GM10248 (cell line): Measurements from ENCODE around the gene TEF.

Experiments used
- CTCF ChIA-PET: fragments of 300-600 bp; sonication (Branson Sonifier 250); formaldehyde crosslinking; extraction: SDS; loops from one replicate; lab custom pipeline; 2021; ENCODE audit warnings: antibody characterized with exemption; lab: Yijun Ruan, JAX
- POLR2A ChIA-PET: fragments of 350-650 bp; sonication (Branson Sonifier 250); formaldehyde crosslinking; extraction: SDS; loops from one replicate; lab custom pipeline; 2020; ENCODE audit warnings: antibody characterized with exemption; lab: Yijun Ruan, JAX
- DNase-seq: peaks from one replicate; pipeline ENCODE4 v3.0.0; 2012; ENCODE audit errors: extremely low spot score
- TF ChIP-seq, protein P1 (sequence below): IDR thresholded peaks from 2 replicates; pipeline ENCODE4 v1.5.1; 2012; ENCODE audit warnings: mild to moderate bottlenecking, low read depth; ENCODE audit errors: extremely low read depth, missing control alignments, control extremely low read depth

TEF gene

DNA sequence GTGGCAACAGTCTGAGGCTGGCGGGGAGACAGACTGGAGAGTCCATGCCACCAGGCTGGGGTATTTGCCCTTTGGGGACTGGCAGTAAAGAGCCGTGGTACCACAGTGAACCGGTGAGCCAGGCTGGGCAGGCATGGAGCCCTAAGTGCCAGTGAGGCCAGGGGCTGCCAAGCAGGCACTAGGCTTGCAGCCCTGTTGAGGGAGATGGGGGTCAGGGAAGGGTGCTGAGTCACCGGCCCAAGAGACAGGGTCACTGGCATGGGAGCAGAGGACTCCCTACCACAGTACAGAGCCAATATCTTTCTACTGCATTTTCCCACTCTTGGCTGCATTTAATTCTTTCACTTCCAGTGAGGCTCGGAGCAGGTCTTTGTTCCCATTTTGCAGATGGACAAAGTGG lies 30.7 kb upstream of the TEF start:
- no peak for DNase-seq
- TF ChIP-seq, protein P1, sequence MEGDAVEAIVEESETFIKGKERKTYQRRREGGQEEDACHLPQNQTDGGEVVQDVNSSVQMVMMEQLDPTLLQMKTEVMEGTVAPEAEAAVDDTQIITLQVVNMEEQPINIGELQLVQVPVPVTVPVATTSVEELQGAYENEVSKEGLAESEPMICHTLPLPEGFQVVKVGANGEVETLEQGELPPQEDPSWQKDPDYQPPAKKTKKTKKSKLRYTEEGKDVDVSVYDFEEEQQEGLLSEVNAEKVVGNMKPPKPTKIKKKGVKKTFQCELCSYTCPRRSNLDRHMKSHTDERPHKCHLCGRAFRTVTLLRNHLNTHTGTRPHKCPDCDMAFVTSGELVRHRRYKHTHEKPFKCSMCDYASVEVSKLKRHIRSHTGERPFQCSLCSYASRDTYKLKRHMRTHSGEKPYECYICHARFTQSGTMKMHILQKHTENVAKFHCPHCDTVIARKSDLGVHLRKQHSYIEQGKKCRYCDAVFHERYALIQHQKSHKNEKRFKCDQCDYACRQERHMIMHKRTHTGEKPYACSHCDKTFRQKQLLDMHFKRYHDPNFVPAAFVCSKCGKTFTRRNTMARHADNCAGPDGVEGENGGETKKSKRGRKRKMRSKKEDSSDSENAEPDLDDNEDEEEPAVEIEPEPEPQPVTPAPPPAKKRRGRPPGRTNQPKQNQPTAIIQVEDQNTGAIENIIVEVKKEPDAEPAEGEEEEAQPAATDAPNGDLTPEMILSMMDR = no peak
- POLR2A ChIA-PET = interaction anchor here (0.7 kb wide), 1 partner anchor 136 kb away, joined by 3 read pairs; no protein-coding TSS in a partner anchor
- CTCF ChIA-PET = interaction anchor here (0.9 kb wide), 1 partner anchor 10 kb away, joined by 5 read pairs; no protein-coding TSS in a partner anchor

DNA sequence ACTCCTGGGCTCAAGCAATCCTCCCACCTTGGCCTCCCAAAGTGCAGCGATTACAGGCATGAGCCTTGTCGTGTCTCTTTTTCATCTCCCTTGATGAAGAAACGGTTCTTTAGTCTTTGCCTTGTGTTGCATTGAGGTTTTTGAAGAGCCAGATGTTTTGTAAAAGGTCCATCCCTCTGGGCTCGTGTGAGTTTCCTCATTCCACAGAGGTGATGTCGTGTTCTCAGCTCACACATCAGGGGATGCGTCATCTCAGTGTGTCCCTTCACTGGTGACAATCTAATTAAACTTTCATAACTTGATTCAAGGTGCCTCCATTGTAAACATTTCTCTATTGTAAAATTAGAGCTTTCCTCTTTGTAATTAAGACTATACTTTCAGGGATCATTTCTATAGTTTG lies 29.7 kb upstream of the TEF start:
- POLR2A ChIA-PET = interaction anchor here (0.6 kb wide), 1 partner anchor 57 kb away, joined by 5 read pairs; no protein-coding TSS in a partner anchor

GRCh38 chr22:41353862-41354575 lies 27.7 kb upstream of the TEF start:
- CTCF ChIA-PET = interaction anchor here (1.1 to 1.5 kb wide), 3 partner anchors 9 to 190 kb away, joined by 3 to 5 read pairs (median 3); partner anchors contain the start of gene POLR3H
- POLR2A ChIA-PET = interaction anchor here (0.6 kb wide), 1 partner anchor 497 kb away, joined by 5 read pairs; the partner anchor contains the start of gene ST13
- TF ChIP-seq, protein P1 = no peak
- DNase-seq = no peak

More for the DNA sequence above, 29.7 kb upstream of the TEF start:
- CTCF ChIA-PET = interaction anchor here (0.9 kb wide), 2 partner anchors 9 to 12 kb away, joined by 3 to 5 read pairs; no protein-coding TSS in a partner anchor
- DNase-seq = no peak
- TF ChIP-seq, protein P1 = no peak

GRCh38 chr22:41354979-41355378 lies 26.8 kb upstream of the TEF start:
- ChIA-PET CTCF (interaction anchor here (1.1 to 1.4 kb wide), 2 partner anchors 10 to 189 kb away, joined by 3 read pairs; partner anchors contain the start of gene POLR3H), POLR2A (no interaction called here)
- TF ChIP-seq, protein P1 = no peak
- no peak for DNase-seq

DNA sequence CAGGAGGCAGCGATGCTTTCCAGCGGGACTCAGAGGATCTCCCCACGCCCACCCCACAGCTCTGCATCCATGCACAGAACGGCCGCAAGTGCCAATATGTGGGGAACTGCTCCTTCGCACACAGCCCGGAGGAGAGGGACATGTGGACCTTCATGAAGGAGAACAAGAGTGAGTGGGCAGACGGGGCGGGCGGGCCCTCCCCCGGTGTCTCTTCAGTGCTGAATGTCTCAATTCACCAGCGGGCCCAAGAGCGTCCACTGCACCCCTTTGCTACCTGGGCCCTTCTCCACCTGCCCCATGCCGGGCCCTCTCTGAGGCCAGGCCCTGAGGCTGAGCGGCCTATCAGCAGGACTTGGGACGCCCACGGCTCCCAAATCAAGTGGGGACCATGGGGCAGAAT lies 25.8 kb upstream of the TEF start:
- TF ChIP-seq, protein P1 = no peak
- ChIA-PET CTCF (no interaction called here), POLR2A (no interaction called here)
- no peak for DNase-seq

- DNase-seq = no peak
- TF ChIP-seq, protein P1 = no peak
- CTCF ChIA-PET = interaction anchor here (1.3 kb wide), 1 partner anchor 10 kb away, joined by 3 read pairs; no protein-coding TSS in a partner anchor
- POLR2A ChIA-PET = no interaction called here
Observed at GRCh38 chr22:41356430-41357028, 25.2 kb upstream of the TEF start.
